Mucosa of descending colon (tissue), 3 donors: Measurements from ENCODE around the gene BMERB1. TPM values are rescaled to one million over a fixed set of nuclear protein-coding genes. Genes with fewer than 3 reads are reported as not detected.

Experiments used
- ATAC-seq: fragments of 200-7000 bp; cut with Tn5 transposase; one replicate; pipeline ENCODE4 v1.9.1; 2020; ENCODE audit warnings: mild to moderate bottlenecking, moderate library complexity
- DNase-seq, 3 donors: peaks; one replicate each; pipeline ENCODE4 v3.0.0-alpha.2; 2020
- H3K36me3 ChIP-seq: fragments of 200-600 bp; one replicate; pipeline ENCODE4 v1.8.0; 2021; ENCODE audit warnings: low read depth, mild to moderate bottlenecking
- H3K4me1 ChIP-seq: fragments of 200-600 bp; one replicate; pipeline ENCODE4 v1.8.0; 2021; ENCODE audit warnings: low read depth, mild to moderate bottlenecking
- H3K4me3 ChIP-seq: fragments of 200-600 bp; one replicate; pipeline ENCODE4 v1.8.0; 2021; ENCODE audit warnings: mild to moderate bottlenecking
- H3K9me3 ChIP-seq: fragments of 200-600 bp; one replicate; pipeline ENCODE4 v1.8.0; 2021; ENCODE audit warnings: mild to moderate bottlenecking
- CTCF ChIP-seq: fragments of 200-600 bp; IDR thresholded peaks from one replicate; pipeline ENCODE4 v1.8.0; 2022; ENCODE audit warnings: antibody characterized with exemption, mild to moderate bottlenecking
- intact Hi-C, 2 donors: fragments of 100-400 bp; cut with DNase I in 1 of 2; cut with micrococcal nuclease in 1 of 2; formaldehyde crosslinking; loops; one replicate each; pipeline versions ENCODE4 v1.11.0 to v1.11.1; 2022; cut with DNase I, micrococcal nuclease
- total RNA-seq, 3 donors: library from RNA; stranded (reverse); fragmentation: NEBNext Ultra II Directional in 2 of 3; extraction: Animal tissue kit (Norgen Biotek cat#: 25700) in 2 of 3; gene quantifications; one replicate each; pipeline versions ENCODE4 v1.2.1 to v1.2.4, GENCODE V29; 2021 to 2023
- donor health status: DM: no; HTN: no; CAD: no; lungs with moderate emphysema.
- donor health status: DM: no; HTN: no; CAD: no.
- donor health status: DM: no; HTN: yes; CAD: no.

Gene BMERB1
- total RNA-seq, 3 donors from 2014 or later = 5.4 to 54.3 (median 9.1) TPM

- DNase-seq (no peak), ATAC-seq (no peak)
- no peak for TF ChIP-seq CTCF
- Histone ChIP-seq H3K4me1 (no peaks in the 10 kb centered on the region), H3K9me3 (no peaks in the 10 kb centered on the region), H3K4me3 (no peak overlapping the region), H3K36me3 (no peaks in the 10 kb centered on the region)
- intact Hi-C loops = no loop called here
Observed at GRCh38 chr16:15444264-15444663, 9.9 kb downstream of the BMERB1 start.

- Histone ChIP-seq H3K9me3 (no peaks in the 10 kb centered on the region), H3K4me1 (no peaks in the 10 kb centered on the region), H3K4me3 (no peak overlapping the region), H3K36me3 (no peaks in the 10 kb centered on the region)
- TF ChIP-seq CTCF = no peak
- intact Hi-C loops = no loop called here
- DNase-seq (no peak), ATAC-seq (no peak)
Observed at GRCh38 chr16:15445450-15445849, 11.1 kb downstream of the BMERB1 start.

- Histone ChIP-seq H3K4me1 (no peaks in the 10 kb centered on the region), H3K4me3 (no peak overlapping the region), H3K9me3 (no peaks in the 10 kb centered on the region), H3K36me3 (no peaks in the 10 kb centered on the region)
- TF ChIP-seq CTCF = no peak
- intact Hi-C loops = no loop called here
- ATAC-seq (no peak), DNase-seq (no peak)
Observed at GRCh38 chr16:15446901-15447300, 12.5 kb downstream of the BMERB1 start.

- no peak overlapping the region for H3K4me3 ChIP-seq
- no peak for TF ChIP-seq CTCF
- H3K4me1 ChIP-seq = no peaks in the 10 kb centered on the region
- DNase-seq (peak in 1 of 3 donors; percentile 7), ATAC-seq (no peak)
- no peaks in the 10 kb centered on the region for H3K36me3 ChIP-seq
- no peaks in the 10 kb centered on the region for H3K9me3 ChIP-seq
- intact Hi-C loops = no loop called here
Observed at GRCh38 chr16:15450624-15451023, 16.2 kb downstream of the BMERB1 start.

- ATAC-seq = no peak
- intact Hi-C loops = no loop called here
- no peak for TF ChIP-seq CTCF
- H3K36me3 ChIP-seq = no peaks in the 10 kb centered on the region
- no peak overlapping the region for H3K4me3 ChIP-seq
- DNase-seq = no peak
- H3K4me1 ChIP-seq = no peaks in the 10 kb centered on the region
- no peaks in the 10 kb centered on the region for H3K9me3 ChIP-seq
Observed at GRCh38 chr16:15451098-15451731, 16.8 kb downstream of the BMERB1 start.
